Measurements from ENCODE around the gene CSNK1G3. TPM values are rescaled to one million over a fixed set of nuclear protein-coding genes. Genes with fewer than 3 reads are reported as not detected.

CSNK1G3 gene
- total RNA-seq, 1 donor = 66.9 TPM

DNA sequence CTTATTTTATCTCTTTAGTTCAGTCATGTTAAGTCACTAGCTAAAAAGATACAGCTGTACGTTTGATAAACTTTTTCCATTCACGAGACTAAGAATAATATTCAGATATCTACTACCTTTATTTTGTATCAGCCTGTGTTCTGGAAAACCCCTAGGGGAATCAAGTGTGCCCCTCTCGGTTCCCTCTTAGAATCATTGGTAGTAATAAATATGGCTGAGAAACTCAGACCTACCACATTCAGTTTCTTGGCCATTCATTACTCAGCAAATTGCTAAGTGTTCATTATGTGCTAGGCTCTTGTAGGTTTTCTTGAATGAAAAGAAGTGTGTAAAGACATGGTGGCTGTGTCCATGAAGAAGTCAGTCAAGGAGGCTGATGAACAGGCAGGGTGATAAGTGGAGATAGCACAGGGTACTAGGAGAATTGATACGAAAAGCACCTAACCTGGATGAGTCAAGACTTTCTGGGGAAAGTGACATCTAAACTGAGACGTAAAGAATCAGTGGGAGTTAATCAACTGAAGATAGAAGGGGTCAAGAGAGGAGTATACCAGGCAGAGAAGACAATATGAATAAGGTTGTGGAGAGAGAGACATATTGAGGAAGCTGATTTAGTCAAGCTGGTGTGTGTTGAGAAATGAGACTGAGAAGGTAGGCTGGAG is 86.2 kb downstream of the CSNK1G3 start:
- TF ChIP-seq CTCF (IDR thresholded peaks at IDR 0.05; ENCODE audit: insufficient read depth, low read depth, low read length) = no peak
- H3K4me3 ChIP-seq (ENCODE audit: low read depth, low read length) = no peak overlapping the region
- no peak for DNase-seq (ENCODE audit: low read depth)

DNA sequence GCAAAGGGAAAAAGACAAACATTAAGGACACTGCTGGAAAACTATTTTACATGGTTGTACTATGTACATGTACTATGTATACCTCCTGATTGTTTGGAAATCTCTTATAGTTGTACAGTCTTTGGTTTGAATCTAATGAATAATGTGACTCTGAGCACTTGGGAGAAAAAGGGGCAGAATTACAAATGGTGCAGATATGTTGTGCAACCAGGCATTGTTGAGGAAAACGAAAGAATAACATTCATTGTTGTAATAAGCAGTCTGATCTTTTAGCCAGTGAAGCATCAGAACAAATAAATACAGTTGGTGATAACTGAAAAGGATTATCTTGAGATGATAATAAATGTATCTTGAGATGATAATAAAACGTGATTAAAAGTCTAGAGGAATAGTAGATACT is 87.2 kb downstream of the CSNK1G3 start:
- no peak overlapping the region for H3K4me3 ChIP-seq (ENCODE audit: low read depth, low read length)
- TF ChIP-seq CTCF (IDR thresholded peaks at IDR 0.05; ENCODE audit: insufficient read depth, low read depth, low read length) = no peak
- peak; percentile 8 for DNase-seq (ENCODE audit: low read depth)

DNA sequence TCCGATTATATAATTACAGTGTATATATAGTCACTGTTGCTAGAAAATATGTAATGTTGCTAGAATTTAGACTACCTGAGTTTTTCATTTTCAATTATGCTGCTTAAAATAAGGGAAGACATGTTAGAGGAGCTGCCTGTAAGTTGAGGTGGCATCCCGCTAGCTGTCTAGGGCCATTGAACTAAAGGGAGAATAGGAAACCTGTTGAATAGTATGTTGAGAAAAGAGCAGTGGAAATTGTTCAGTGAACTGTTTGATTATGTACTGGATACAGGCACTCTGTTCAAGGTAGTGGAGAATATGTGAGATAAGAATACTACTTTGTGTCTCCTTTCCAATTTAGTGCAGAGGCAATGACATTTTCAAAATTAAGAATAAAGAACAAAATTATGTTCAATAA is 89.6 kb downstream of the CSNK1G3 start:
- DNase-seq (ENCODE audit: low read depth) = no peak
- no peak overlapping the region for H3K4me3 ChIP-seq (ENCODE audit: low read depth, low read length)
- no peak for TF ChIP-seq CTCF (IDR thresholded peaks at IDR 0.05; ENCODE audit: insufficient read depth, low read depth, low read length)

GRCh38 chr5:123605822-123606221 is 93.8 kb downstream of the CSNK1G3 start:
- no peak for DNase-seq (ENCODE audit: low read depth)
- no peak for TF ChIP-seq CTCF (IDR thresholded peaks at IDR 0.05; ENCODE audit: insufficient read depth, low read depth, low read length)
- H3K4me3 ChIP-seq (ENCODE audit: low read depth, low read length) = no peak overlapping the region

GRCh38 chr5:123610209-123610608 is 98.2 kb downstream of the CSNK1G3 start:
- no peak for TF ChIP-seq CTCF (IDR thresholded peaks at IDR 0.05; ENCODE audit: insufficient read depth, low read depth, low read length)
- peak; percentile 15 for DNase-seq (ENCODE audit: low read depth)

GRCh38 chr5:123610665-123611405 is 98.9 kb downstream of the CSNK1G3 start:
- no peak overlapping the region for H3K4me3 ChIP-seq (ENCODE audit: low read depth, low read length)
- peak; percentile 78 for DNase-seq (ENCODE audit: low read depth)
- TF ChIP-seq CTCF (IDR thresholded peaks at IDR 0.05; ENCODE audit: insufficient read depth, low read depth, low read length) = peak; percentile 94

More at GRCh38 chr5:123610209-123610608, 98.2 kb downstream of the CSNK1G3 start:
- no peak overlapping the region for H3K4me3 ChIP-seq (ENCODE audit: low read depth, low read length)

Measured in fibroblast of villous mesenchyme (primary cell).